A549 (cell line): Measurements from ENCODE around the gene ATP6V0C. TPM values are rescaled to one million over a fixed set of nuclear protein-coding genes. Genes with fewer than 3 reads are reported as not detected.

Source experiments
- ATAC-seq, 2 experiments: fragments of 200-7000 bp in 1 of 2; fragments of >200 bp in 1 of 2; cut with Nextera tagmentation in 1 of 2; cut with Tn5 transposase in 1 of 2; 3 replicates each; pipeline versions ENCODE4 v1.8.0 to v1.9.1; 2018 to 2020; ENCODE audit warnings: mild to moderate bottlenecking in 1 of 2, moderate library complexity in 1 of 2
- CTCF ChIA-PET: fragments of 300-600 bp; sonication (Branson Sonifier 250); formaldehyde crosslinking; extraction: SDS; loops from one replicate; lab custom pipeline; 2021; ENCODE audit warnings: antibody characterized with exemption, inconsistent platforms; lab: Yijun Ruan, JAX
- POLR2A ChIA-PET: fragments of 350-600 bp; formaldehyde crosslinking; extraction: SDS; loops from one replicate; lab custom pipeline; 2021; ENCODE audit warnings: antibody characterized with exemption, inconsistent platforms; lab: Yijun Ruan, JAX
- DNase-seq, 2 experiments: peaks; one replicate each; pipeline versions ENCODE4 v3.0.0 to v3.0.0-alpha.2; 2011 to 2016; ENCODE audit warnings: low read depth in 1 of 2, low spot score in 1 of 2
- FAIRE-seq: peaks from 2 replicates; lab custom pipeline; 2011; peaks lifted over from hg19 to GRCh38; lab: Jason Lieb, UNC
- H3K27ac ChIP-seq, 2 experiments: fragments of >200 bp; sonication (Bioruptor Twin); formaldehyde crosslinking; 3 replicates each; pipeline ENCODE4 v1.5.1; 2016 to 2017
- H3K4me1 ChIP-seq: fragments of >200 bp; sonication (Bioruptor Twin); formaldehyde crosslinking; 3 replicates; pipeline ENCODE4 v1.6.1; 2016
- H3K4me2 ChIP-seq: fragments of >200 bp; sonication (Bioruptor Twin); formaldehyde crosslinking; 3 replicates; pipeline ENCODE4 v1.6.1; 2016
- H3K4me3 ChIP-seq: fragments of >200 bp; sonication (Bioruptor Twin); formaldehyde crosslinking; 3 replicates; pipeline ENCODE4 v1.5.1; 2016
- H3K9me3 ChIP-seq: fragments of >200 bp; sonication (Bioruptor Twin); formaldehyde crosslinking; 3 replicates; pipeline ENCODE4 v1.6.1; 2016
- BHLHE40 ChIP-seq: IDR thresholded peaks from 2 replicates; pipeline ENCODE4 v1.6.1; 2012; ENCODE audit warnings: low read depth, low read length, inconsistent platforms
- CEBPB ChIP-seq, 2 experiments: fragments of >200 bp in 1 of 2; sonication (Bioruptor Twin) in 1 of 2; formaldehyde crosslinking in 1 of 2; IDR thresholded peaks; 2 replicates each; pipeline ENCODE4 v1.6.1; 2012 to 2016
- CHD2 ChIP-seq: fragments of 150-350 bp; IDR thresholded peaks from 2 replicates; pipeline ENCODE4 v1.6.1; 2014; ENCODE audit warnings: low read length; ENCODE audit not compliant: partially characterized antibody
- CHD4 ChIP-seq: fragments of 200-600 bp; sonication (generic); IDR thresholded peaks from 2 replicates; pipeline ENCODE4 v1.6.1; 2016; ENCODE audit warnings: antibody characterized with exemption, mild to moderate bottlenecking, borderline replicate concordance
- HDAC2 ChIP-seq: fragments of 200-600 bp; sonication (generic); IDR thresholded peaks from 2 replicates; pipeline ENCODE4 v1.6.1; 2016
- JUN ChIP-seq, 2 experiments: fragments of >200 bp; sonication (Bioruptor Twin); formaldehyde crosslinking; IDR thresholded peaks; 2 replicates in 1 of 2; 3 replicates in 1 of 2; pipeline ENCODE4 v1.6.1; 2016 to 2017
- KDM1A ChIP-seq: fragments of 200-600 bp; sonication (generic); IDR thresholded peaks from 2 replicates; pipeline ENCODE4 v1.6.1; 2016; ENCODE audit warnings: low read depth, mild to moderate bottlenecking
- MAZ ChIP-seq: fragments of 150-350 bp; IDR thresholded peaks from 2 replicates; pipeline ENCODE4 v1.6.1; 2014; ENCODE audit warnings: antibody characterized with exemption, low read depth, low read length, borderline replicate concordance
- NPAS2 ChIP-seq: fragments of 250-450 bp; sonication (Bioruptor Pico); IDR thresholded peaks from 2 replicates; pipeline ENCODE4 v1.8.0; 2022; ENCODE audit warnings: mild to moderate bottlenecking, moderate library complexity, borderline replicate concordance
- POLR2AphosphoS2 ChIP-seq: conservative IDR thresholded peaks from 2 replicates; pipeline ENCODE4 v1.6.1; 2012; ENCODE audit warnings: low read length, improper control_type of control experiment, inconsistent platforms
- RNF2 ChIP-seq: fragments of 200-600 bp; sonication (generic); IDR thresholded peaks from 2 replicates; pipeline ENCODE4 v1.6.1; 2016; ENCODE audit warnings: low read depth, mild to moderate bottlenecking, antibody characterized with exemption, moderate library complexity, borderline replicate concordance
- SMC3 ChIP-seq: fragments of >200 bp; sonication (Bioruptor Twin); formaldehyde crosslinking; IDR thresholded peaks from 3 replicates; pipeline ENCODE4 v1.6.1; 2018; ENCODE audit warnings: inconsistent platforms
- TFCP2L1 ChIP-seq: fragments of 250-450 bp; sonication (Bioruptor Pico); IDR thresholded peaks from 2 replicates; pipeline ENCODE4 v1.5.0; 2021; ENCODE audit warnings: mild to moderate bottlenecking
- ZFP36 ChIP-seq: fragments of 450-650 bp; IDR thresholded peaks from 2 replicates; pipeline ENCODE4 v1.6.1; 2014; ENCODE audit warnings: borderline replicate concordance; ENCODE audit not compliant: partially characterized antibody
- ZNF302 ChIP-seq: fragments of 250-450 bp; sonication (Bioruptor Pico); IDR thresholded peaks from 2 replicates; pipeline ENCODE4 v1.9.0; 2021; ENCODE audit warnings: inconsistent platforms, mild to moderate bottlenecking, moderate library complexity
- WGBS: methylation state at CpG from one replicate; pipeline ENCODE4 v1.1.6; 2017; ENCODE audit errors: missing lambda C conversion rate; 5-methylcytosine and 5-hydroxymethylcytosine counted together
- polyA plus RNA-seq, 4 experiments: library from polyadenylated mRNA; depleted of rRNA in 3 of 4; stranded (reverse); fragments of >200 nt; fragmentation: RNase III in 1 of 4; extraction: RNeasy Plus Mini Kit Qiagen cat#74134 plus additional on column Dnase treatment in 1 of 4; gene quantifications; 2 replicates in 3 of 4; 3 replicates in 1 of 4; pipeline ENCODE4 v1.2.3, GENCODE V29; 2011 to 2017
- TF ChIP-seq, protein P1 (sequence below): fragments of 450-650 bp; IDR thresholded peaks from 2 replicates; pipeline ENCODE4 v1.6.1; 2014; ENCODE audit warnings: antibody characterized with exemption
- TF ChIP-seq, protein P2 (sequence below): fragments of 250-450 bp; sonication (Bioruptor Pico); IDR thresholded peaks from 2 replicates; pipeline ENCODE4 v1.5.0; 2020; ENCODE audit warnings: low read depth, mild to moderate bottlenecking, moderate library complexity

Gene ATP6V0C
- polyA plus RNA-seq, 2 of the 4 experiments (the other 2 are of a cell fraction), result 9.4 to 153 TPM

DNA sequence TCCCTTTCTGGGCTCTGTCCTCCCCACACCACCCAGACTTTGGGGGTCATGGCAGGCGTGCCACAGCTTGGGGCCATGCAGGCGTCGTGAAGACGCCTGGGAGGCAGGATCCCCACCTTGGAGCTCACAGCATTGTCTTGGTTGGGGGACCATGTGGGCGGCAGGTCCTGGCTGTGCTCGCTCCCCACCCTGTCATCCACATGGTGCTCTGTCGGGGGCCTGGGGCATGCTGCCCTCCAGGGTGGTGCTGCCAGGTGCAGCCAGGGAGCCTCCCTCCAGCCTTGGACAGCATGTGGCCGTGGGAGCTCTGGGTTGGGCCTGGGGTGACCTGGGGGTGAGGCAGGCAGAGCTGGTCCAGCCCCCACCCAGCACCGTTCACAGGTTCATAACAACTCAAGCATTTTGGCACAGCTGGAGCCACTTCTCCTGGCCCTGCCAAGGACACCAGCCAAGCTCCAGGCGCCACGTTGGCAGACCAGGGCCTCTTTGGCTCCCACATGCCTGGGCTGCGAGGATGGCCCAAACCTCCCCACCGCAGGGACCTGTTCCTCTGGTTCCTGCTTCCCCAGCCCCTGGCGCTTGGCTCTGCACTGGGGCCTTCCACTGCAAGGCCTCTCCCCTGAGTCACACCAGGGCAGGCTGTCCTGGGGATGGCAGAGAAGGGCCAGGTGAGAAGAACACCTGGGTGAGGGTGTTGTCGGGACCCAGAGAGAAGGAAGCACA lies 15.1 kb upstream of the ATP6V0C start:
- Histone ChIP-seq H3K4me3 (no peak overlapping the region), H3K4me1 (peaks cover 28% of the 10 kb centered on the region), H3K27ac (no peak overlapping the region), H3K4me2 (no peak overlapping the region), H3K9me3 (no peaks in the 10 kb centered on the region)
- no peak for FAIRE-seq
- 91% methylated on average over 11 of the region's 15 CpGs for WGBS
- no peak for DNase-seq
- ATAC-seq, result no peak
- no peak for TF ChIP-seq POLR2AphosphoS2
- TF ChIP-seq CEBPB (IDR thresholded peaks at IDR 0.05), result no peak
- no peak for TF ChIP-seq KDM1A
- no peak for TF ChIP-seq RNF2
- POLR2A ChIA-PET, result no interaction called here
- CTCF ChIA-PET, result interaction anchor here (0.6 to 6.4 kb wide), 5 partner anchors 12 to 304 kb away, joined by 3 to 98 read pairs (median 3); partner anchors contain the start of gene ABCA3

DNA sequence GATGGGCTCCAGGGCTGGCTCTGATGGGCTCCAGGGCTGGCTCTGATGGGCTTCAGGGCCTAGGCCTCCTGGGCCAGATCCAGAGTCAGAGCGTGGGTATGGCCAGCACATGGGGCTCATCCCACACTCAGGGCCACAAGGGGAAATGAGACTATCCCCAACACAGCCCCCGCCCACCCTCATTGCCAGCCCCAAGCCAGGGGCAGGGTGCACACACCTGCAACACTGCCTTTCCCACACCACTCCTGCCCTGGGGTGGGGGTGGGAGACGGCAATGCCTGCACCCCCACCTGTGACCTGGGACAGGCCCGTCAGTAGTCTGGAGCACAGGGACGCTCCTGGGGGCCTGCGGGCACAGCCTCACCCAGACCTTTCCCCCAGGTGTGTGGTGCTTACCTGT lies 14.3 kb upstream of the ATP6V0C start:
- no peak for DNase-seq
- no peak for TF ChIP-seq ZFP36
- TF ChIP-seq TFCP2L1 (CRISPR knock-in tag), result no peak
- no peak for TF ChIP-seq ZNF302 (CRISPR knock-in tag)
- no peak for TF ChIP-seq SMC3
- no peak for TF ChIP-seq BHLHE40
- H3K9me3 ChIP-seq, result no peaks in the 10 kb centered on the region
- peaks cover 28% of the 10 kb centered on the region for H3K4me1 ChIP-seq
- ChIA-PET CTCF (interaction anchor here (0.9 to 6.4 kb wide), 7 partner anchors 13 to 305 kb away, joined by 3 to 98 read pairs (median 18); partner anchors contain the start of gene TEDC2), POLR2A (no interaction called here)
- no peak for ATAC-seq
- no peak overlapping the region for H3K4me3 ChIP-seq
- H3K4me2 ChIP-seq, result no peak overlapping the region
- WGBS, result 92% methylated on average over 3 of the region's 6 CpGs
- H3K27ac ChIP-seq, result no peak overlapping the region
- no peak for FAIRE-seq

DNA sequence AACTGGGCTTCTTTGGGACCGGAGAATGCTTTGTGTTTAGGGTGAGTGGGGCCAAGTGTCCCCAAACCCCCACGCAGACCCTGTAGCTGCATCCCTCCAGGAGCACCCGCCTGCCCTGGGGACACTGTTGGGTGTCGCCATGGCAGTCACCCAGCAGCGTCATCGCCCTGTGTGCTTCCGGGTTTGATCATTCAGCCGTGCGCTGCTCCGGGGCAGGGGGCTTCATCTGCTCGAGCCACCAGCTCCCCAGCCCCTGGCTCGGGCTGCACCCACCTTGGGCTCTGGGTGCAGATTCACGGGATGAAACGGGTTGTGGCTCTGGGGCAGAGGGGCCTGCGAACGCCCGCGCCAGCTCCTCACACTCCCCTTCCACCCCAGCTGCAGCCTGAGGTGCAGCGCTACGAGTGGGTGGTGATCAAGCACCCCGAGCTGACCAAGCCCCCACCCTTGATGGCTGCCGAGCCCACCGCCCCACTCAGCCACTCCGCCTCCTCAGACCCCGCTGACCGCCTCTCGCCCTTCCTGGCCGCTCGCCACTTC lies 13.8 kb upstream of the ATP6V0C start:
- 78% methylated on average over 22 of the region's 29 CpGs for WGBS
- FAIRE-seq, result no peak
- no peak for TF ChIP-seq NPAS2
- TF ChIP-seq HDAC2, result no peak
- no peak for TF ChIP-seq CHD4
- TF ChIP-seq, protein P1, sequence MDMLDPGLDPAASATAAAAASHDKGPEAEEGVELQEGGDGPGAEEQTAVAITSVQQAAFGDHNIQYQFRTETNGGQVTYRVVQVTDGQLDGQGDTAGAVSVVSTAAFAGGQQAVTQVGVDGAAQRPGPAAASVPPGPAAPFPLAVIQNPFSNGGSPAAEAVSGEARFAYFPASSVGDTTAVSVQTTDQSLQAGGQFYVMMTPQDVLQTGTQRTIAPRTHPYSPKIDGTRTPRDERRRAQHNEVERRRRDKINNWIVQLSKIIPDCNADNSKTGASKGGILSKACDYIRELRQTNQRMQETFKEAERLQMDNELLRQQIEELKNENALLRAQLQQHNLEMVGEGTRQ, result no peak
- TF ChIP-seq MAZ, result no peak
- TF ChIP-seq KDM1A, result no peak
- TF ChIP-seq JUN (IDR thresholded peaks at IDR 0.05), result no peak
- TF ChIP-seq CHD2, result no peak
- TF ChIP-seq, protein P2, sequence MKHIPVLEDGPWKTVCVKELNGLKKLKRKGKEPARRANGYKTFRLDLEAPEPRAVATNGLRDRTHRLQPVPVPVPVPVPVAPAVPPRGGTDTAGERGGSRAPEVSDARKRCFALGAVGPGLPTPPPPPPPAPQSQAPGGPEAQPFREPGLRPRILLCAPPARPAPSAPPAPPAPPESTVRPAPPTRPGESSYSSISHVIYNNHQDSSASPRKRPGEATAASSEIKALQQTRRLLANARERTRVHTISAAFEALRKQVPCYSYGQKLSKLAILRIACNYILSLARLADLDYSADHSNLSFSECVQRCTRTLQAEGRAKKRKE (CRISPR knock-in tag), result no peak
- TF ChIP-seq CEBPB (IDR thresholded peaks at IDR 0.05), result no peak
- TF ChIP-seq, all 56 proteins: peak for 0
- Histone ChIP-seq H3K9me3 (no peaks in the 10 kb centered on the region), H3K4me1 (peaks cover 28% of the 10 kb centered on the region), H3K27ac (no peak overlapping the region), H3K4me2 (no peak overlapping the region), H3K4me3 (no peak overlapping the region)
- ATAC-seq, result no peak
- DNase-seq, result no peak
- ChIA-PET POLR2A (interaction anchor here (0.6 kb wide), 1 partner anchor 262 kb away, joined by 3 read pairs; no protein-coding TSS in a partner anchor), CTCF (interaction anchor here (0.6 to 6.4 kb wide), 20 partner anchors 13 to 306 kb away, joined by 3 to 98 read pairs (median 5); partner anchors contain the start of genes ABCA3, ATP6V0C and TEDC2)
